Motor neuron (in vitro differentiated cells): Measurements from ENCODE around the gene SPAG6. TPM values are rescaled to one million over a fixed set of nuclear protein-coding genes. Genes with fewer than 3 reads are reported as not detected.
"Not testable (repeated sequence)": the region's sequence is repeated elsewhere in the genome, so short reads cannot be mapped to it uniquely, and the experiment has no call there.

Experiments
- ATAC-seq, 8 experiments: fragments of 200-7000 bp; cut with Tn5 transposase; replicated peaks in 6 of 8; 2 replicates each; pipeline ENCODE4 v1.8.0; 2021; ENCODE audit warnings: mild to moderate bottlenecking in 8 of 8, moderate library complexity in 8 of 8
- H3K27ac ChIP-seq, 2 donors: fragments of 250-450 bp; sonication (Bioruptor Pico); 2 replicates each; pipeline ENCODE4 v1.9.0; 2021; ENCODE audit warnings: antibody characterized with exemption in 2 of 2, mild to moderate bottlenecking in 2 of 2, moderate library complexity in 1 of 2
- H3K4me1 ChIP-seq, 2 donors: fragments of 250-450 bp; sonication (Bioruptor Pico); replicated peaks in 1 of 2; 2 replicates each; pipeline ENCODE4 v1.6.1; 2021; ENCODE audit warnings: antibody characterized with exemption in 2 of 2, mild to moderate bottlenecking in 2 of 2, moderate library complexity in 1 of 2
- H3K4me3 ChIP-seq, 5 donors: fragments of 250-450 bp; sonication (Bioruptor Pico); 2 replicates each; pipeline ENCODE4 v1.9.0; 2021; ENCODE audit warnings: antibody characterized with exemption in 5 of 5, mild to moderate bottlenecking in 5 of 5, moderate library complexity in 4 of 5
- WGBS, 10 experiments: fragments of 450-650 bp; shearing (Covaris generic); methylation state at CpG; one replicate each; pipeline ENCODE4 v1.0.0; 2022; 5-methylcytosine and 5-hydroxymethylcytosine counted together
- in situ Hi-C, 9 experiments: fragments of 400-800 bp; cut with MboI; loops; one replicate each; pipeline ENCODE4 v1.15.0; 2021; ENCODE audit warnings: low sequenced_read_pairs in 9 of 9, low pct_unique_long_range_greater_than_20kb in 2 of 9; ENCODE audit not compliant: unreplicated experiment in 9 of 9
- total RNA-seq, 8 experiments: library from RNA; unstranded; fragments of 300-600 nt; gene quantifications; 2 replicates each; pipeline versions ENCODE4 v1.2.3 to v1.2.4, GENCODE V29; 2022

The SPAG6 gene
- total RNA-seq, 8 experiments from 2014 or later: 0.17 to 67.7 (median 1.8) TPM; not detected in 1

GRCh38 chr10:22356324-22356873 lies 11.1 kb downstream of the SPAG6 start:
- no peak for ATAC-seq
- WGBS, 10 experiments: 61 to 100% (median 87%) methylated on average over 1 to 4 of the region's 4 CpGs
- H3K4me3 ChIP-seq: no peak overlapping the region
- no peaks in the 10 kb centered on the region for H3K4me1 ChIP-seq
- in situ Hi-C loops: no loop called here
- no peak overlapping the region for H3K27ac ChIP-seq

GRCh38 chr10:22357770-22358169 lies 12.5 kb downstream of the SPAG6 start:
- not testable (repeated sequence) for ATAC-seq

GRCh38 chr10:22363305-22363704 lies 18.0 kb downstream of the SPAG6 start:
- ATAC-seq: no peak
- in situ Hi-C loops: no loop called here
- Histone ChIP-seq H3K27ac (no peak overlapping the region), H3K4me1 (no peaks in the 10 kb centered on the region), H3K4me3 (no peak overlapping the region)
- WGBS, 10 experiments: 69 to 98% (median 83%) methylated on average over 1 to 6 of the region's 6 CpGs; no CpG with 5 or more reads in 2 of the 10 experiments

More at GRCh38 chr10:22357770-22358169, 12.5 kb downstream of the SPAG6 start:
- no CpG with 5 or more reads among the region's 4 CpGs for WGBS, 10 experiments
- H3K27ac ChIP-seq, H3K4me1 ChIP-seq, in situ Hi-C loops, H3K4me3 ChIP-seq: not testable (repeated sequence)

- no peak for ATAC-seq
- Histone ChIP-seq H3K4me1 (no peaks in the 10 kb centered on the region), H3K4me3 (no peak overlapping the region), H3K27ac (no peak overlapping the region)
- in situ Hi-C loops: no loop called here
- 74 to 100% (median 90%) methylated on average over 3 to 5 of the region's 5 CpGs for WGBS, 10 experiments
Measured at GRCh38 chr10:22364407-22365140, 19.3 kb downstream of the SPAG6 start.

- in situ Hi-C loops: no loop called here
- no peaks in the 10 kb centered on the region for H3K4me1 ChIP-seq
- no peak overlapping the region for H3K27ac ChIP-seq
- ATAC-seq: no peak
- 50 to 100% (median 100%) methylated on average over 1 of the region's 1 CpG; no CpG with 5 or more reads in 2 of the 10 experiments for WGBS, 10 experiments
- H3K4me3 ChIP-seq: no peak overlapping the region
Measured at GRCh38 chr10:22365233-22365632, 19.9 kb downstream of the SPAG6 start.

- Histone ChIP-seq H3K4me1 (no peaks in the 10 kb centered on the region), H3K27ac (no peak overlapping the region), H3K4me3 (no peak overlapping the region)
- WGBS, 10 experiments: 7 to 100% (median 82%) methylated on average over 2 to 4 of the region's 4 CpGs; no CpG with 5 or more reads in 1 of the 10 experiments
- peak in 2 of 8 experiments; percentile 54 to 72 for ATAC-seq
- in situ Hi-C loops: no loop called here
Measured at GRCh38 chr10:22365644-22366434, 20.5 kb downstream of the SPAG6 start.

GRCh38 chr10:22366435-22366703 lies 21.1 kb downstream of the SPAG6 start:
- no peak for ATAC-seq
- Histone ChIP-seq H3K4me3 (no peak overlapping the region), H3K27ac (no peak overlapping the region), H3K4me1 (no peaks in the 10 kb centered on the region)
- in situ Hi-C loops: no loop called here

- 11 to 74% (median 32%) methylated on average over 1 to 2 of the region's 2 CpGs; no CpG with 5 or more reads in 2 of the 10 experiments for WGBS, 10 experiments
- in situ Hi-C loops: no loop called here
- Histone ChIP-seq H3K27ac (no peak overlapping the region), H3K4me1 (no peaks in the 10 kb centered on the region), H3K4me3 (no peak overlapping the region)
- ATAC-seq: no peak
Measured at GRCh38 chr10:22366771-22367170, 21.5 kb downstream of the SPAG6 start.

GRCh38 chr10:22367471-22367870 lies 22.2 kb downstream of the SPAG6 start:
- in situ Hi-C loops: no loop called here
- 100% methylated on average over 1 of the region's 1 CpG; no CpG with 5 or more reads in 3 of the 10 experiments for WGBS, 10 experiments
- no peak for ATAC-seq
- Histone ChIP-seq H3K27ac (no peak overlapping the region), H3K4me1 (no peaks in the 10 kb centered on the region), H3K4me3 (no peak overlapping the region)

GRCh38 chr10:22368402-22368801 lies 23.1 kb downstream of the SPAG6 start:
- in situ Hi-C loops: no loop called here
- Histone ChIP-seq H3K4me3 (no peak overlapping the region), H3K27ac (no peak overlapping the region), H3K4me1 (no peaks in the 10 kb centered on the region)
- WGBS, 10 experiments: 41 to 100% (median 84%) methylated on average over 1 to 4 of the region's 4 CpGs
- peak in 1 of 8 experiments; percentile 32 for ATAC-seq

GRCh38 chr10:22368981-22369380 lies 23.7 kb downstream of the SPAG6 start:
- ATAC-seq: no peak
- 0 to 83% (median 48%) methylated on average over 1 to 2 of the region's 2 CpGs for WGBS, 10 experiments
- Histone ChIP-seq H3K4me1 (no peaks in the 10 kb centered on the region), H3K27ac (no peak overlapping the region), H3K4me3 (no peak overlapping the region)
- in situ Hi-C loops: no loop called here

GRCh38 chr10:22369434-22370072 lies 24.3 kb downstream of the SPAG6 start:
- Histone ChIP-seq H3K4me3 (no peak overlapping the region), H3K4me1 (no peaks in the 10 kb centered on the region), H3K27ac (no peak overlapping the region)
- 20 to 100% (median 77%) methylated on average over 1 to 5 of the region's 5 CpGs for WGBS, 10 experiments
- in situ Hi-C loops: no loop called here
- peak in 5 of 8 experiments; percentile 17 to 75 (median 25) for ATAC-seq

GRCh38 chr10:22370320-22370719 lies 25.0 kb downstream of the SPAG6 start:
- H3K27ac ChIP-seq: no peak overlapping the region
- no peaks in the 10 kb centered on the region for H3K4me1 ChIP-seq
- ATAC-seq: no peak
- no peak overlapping the region for H3K4me3 ChIP-seq
- in situ Hi-C loops: no loop called here
